Karpas-422 (cell line): ENCODE measurements around the gene ZSWIM5. TPM values are rescaled to one million over a fixed set of nuclear protein-coding genes. Genes with fewer than 3 reads are reported as not detected.
"Not testable (repeated sequence)": the region's sequence is repeated elsewhere in the genome, so short reads cannot be mapped to it uniquely, and the experiment has no call there.

Experiments
- DNase-seq: peaks from one replicate; pipeline ENCODE4 v3.0.0-alpha.2; 2015
- H2AFZ ChIP-seq: fragments of 200-600 bp; sonication (generic); 2 replicates; pipeline ENCODE4 v1.6.1; 2014; ENCODE audit warnings: antibody characterized with exemption, low read length, mixed read lengths
- H3K27ac ChIP-seq: fragments of 200-600 bp; sonication (generic); 2 replicates; pipeline ENCODE4 v1.5.1; 2014; ENCODE audit warnings: mild to moderate bottlenecking, low read length, moderate library complexity
- H3K27me3 ChIP-seq: fragments of 200-600 bp; sonication (generic); 2 replicates; pipeline ENCODE4 v1.6.1; 2014; ENCODE audit warnings: low read length, mixed read lengths
- H3K36me3 ChIP-seq: fragments of 200-600 bp; sonication (generic); 2 replicates; pipeline ENCODE4 v1.6.1; 2014; ENCODE audit warnings: low read length, mixed read lengths; ENCODE audit not compliant: insufficient read depth
- H3K4me1 ChIP-seq: fragments of 200-600 bp; sonication (generic); 2 replicates; pipeline ENCODE4 v1.6.1; 2014; ENCODE audit warnings: mild to moderate bottlenecking, low read length, mixed read lengths
- H3K4me2 ChIP-seq: fragments of 200-600 bp; sonication (generic); 2 replicates; pipeline ENCODE4 v1.6.1; 2014; ENCODE audit warnings: low read length, low read depth, mild to moderate bottlenecking; ENCODE audit not compliant: poor library complexity, severe bottlenecking
- H3K4me3 ChIP-seq: fragments of 200-600 bp; sonication (generic); 2 replicates; pipeline ENCODE4 v1.5.1; 2014; ENCODE audit warnings: mild to moderate bottlenecking, antibody characterized with exemption, low read length, mixed read lengths
- H3K79me2 ChIP-seq: fragments of 200-600 bp; sonication (generic); 2 replicates; pipeline ENCODE4 v1.6.1; 2014; ENCODE audit warnings: mild to moderate bottlenecking, low read length, mixed read lengths
- H3K9ac ChIP-seq: fragments of 200-600 bp; sonication (generic); 2 replicates; pipeline ENCODE4 v1.6.0; 2014; ENCODE audit warnings: low read length
- H3K9me2 ChIP-seq: fragments of 200-600 bp; sonication (generic), shearing (Covaris generic); replicated peaks from 2 replicates; pipeline ENCODE4 v1.6.0; 2014; ENCODE audit warnings: mild to moderate bottlenecking, low read length, moderate library complexity; ENCODE audit not compliant: insufficient read depth
- H3K9me3 ChIP-seq: fragments of 300-700, 200-600 bp; sonication (generic); 2 replicates; pipeline ENCODE4 v1.6.1; 2014; ENCODE audit warnings: low read length, mixed read lengths
- H4K20me1 ChIP-seq: fragments of 200-600 bp; sonication (generic); 2 replicates; pipeline ENCODE4 v1.6.1; 2014; ENCODE audit warnings: mild to moderate bottlenecking, antibody characterized with exemption, low read length, low read depth; ENCODE audit not compliant: insufficient read depth
- total RNA-seq: library from RNA; depleted of rRNA; stranded (reverse); fragments of >200 nt; shearing (Covaris generic); gene quantifications from 2 replicates; pipeline ENCODE4 v1.2.3, GENCODE V29; 2014; ENCODE audit warnings: low replicate concordance

The ZSWIM5 gene
- total RNA-seq, 1 experiment from 2014 or later, result 0.04 TPM

DNA sequence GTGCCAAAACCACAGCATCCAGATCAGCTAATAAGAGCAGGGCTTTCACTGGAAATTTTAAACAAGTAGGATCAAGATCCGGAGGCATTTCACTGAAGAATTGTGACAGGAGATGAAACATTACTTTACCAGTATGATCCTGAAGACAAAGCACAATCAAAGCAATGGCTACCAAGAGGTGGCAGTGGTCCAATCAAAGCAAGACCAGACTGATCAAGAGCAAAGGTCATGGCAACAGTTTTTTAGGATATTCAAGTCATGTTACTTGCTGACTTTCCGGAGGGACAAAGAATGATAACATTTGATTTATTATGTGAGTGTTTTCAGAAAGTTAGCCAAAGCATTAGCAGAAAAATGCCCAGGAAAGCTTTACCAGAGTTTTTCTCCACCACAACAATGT, 8.2 kb downstream of the ZSWIM5 start:
- Histone ChIP-seq H3K27ac (no peak overlapping the region), H3K9me2 (no peaks in the 10 kb centered on the region), H3K4me2 (no peak overlapping the region), H2AFZ (no peak overlapping the region), H3K4me1 (no peaks in the 10 kb centered on the region), H3K9me3 (no peaks in the 10 kb centered on the region), H4K20me1 (no peaks in the 10 kb centered on the region), H3K9ac (no peak overlapping the region), H3K79me2 (no peaks in the 10 kb centered on the region), H3K4me3 (no peak overlapping the region), H3K36me3 (no peaks in the 10 kb centered on the region), H3K27me3 (no peaks in the 10 kb centered on the region)
- DNase-seq, result no peak

DNA sequence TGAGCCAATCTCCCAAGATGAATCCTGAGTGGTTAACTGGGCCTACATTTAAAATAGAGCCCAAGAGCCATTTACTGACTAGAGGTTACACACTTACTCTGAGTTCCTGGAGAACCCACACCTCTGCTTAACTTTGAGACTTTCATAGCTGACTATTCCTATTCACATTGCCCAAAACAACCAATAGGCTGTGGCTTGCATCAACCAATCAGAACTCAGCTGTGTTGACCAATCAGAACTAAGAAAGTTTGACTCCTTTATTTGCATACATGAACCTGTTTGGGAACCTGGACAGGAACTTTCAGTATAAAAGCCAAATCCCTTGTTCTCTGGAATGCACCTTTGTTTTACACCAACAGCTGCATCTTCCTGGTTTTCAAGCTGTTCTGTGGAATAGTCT, 9.5 kb downstream of the ZSWIM5 start:
- Histone ChIP-seq H3K36me3 (no peaks in the 10 kb centered on the region), H3K79me2 (no peaks in the 10 kb centered on the region), H3K9me3 (no peaks in the 10 kb centered on the region), H3K27ac (no peak overlapping the region), H3K4me2 (no peak overlapping the region), H3K9me2 (no peaks in the 10 kb centered on the region), H2AFZ (no peak overlapping the region), H3K9ac (no peak overlapping the region), H3K4me1 (no peaks in the 10 kb centered on the region), H3K27me3 (no peaks in the 10 kb centered on the region), H3K4me3 (no peak overlapping the region), H4K20me1 (no peaks in the 10 kb centered on the region)
- peak; percentile 41 for DNase-seq

DNA sequence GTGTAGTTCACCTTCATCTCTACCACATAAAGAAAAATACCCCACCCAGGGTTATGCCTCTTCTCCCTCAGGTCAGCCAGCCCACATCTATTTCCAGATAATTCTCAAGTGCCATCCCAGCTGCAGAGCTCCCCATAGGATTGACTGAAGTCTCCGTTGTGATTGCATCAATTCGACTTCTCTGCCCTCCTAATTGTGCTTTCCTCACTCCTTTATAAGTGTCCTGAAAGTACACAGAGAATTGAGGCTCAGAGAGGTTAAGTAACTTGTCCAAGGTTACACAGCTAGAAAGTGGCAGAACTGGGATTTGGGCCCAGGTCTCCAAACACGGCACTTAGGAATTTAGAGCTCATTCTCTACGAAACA, 15.0 kb downstream of the ZSWIM5 start:
- Histone ChIP-seq H3K27ac (no peak overlapping the region), H3K9me3 (no peaks in the 10 kb centered on the region), H3K4me3 (no peak overlapping the region), H2AFZ (no peak overlapping the region), H3K79me2 (no peaks in the 10 kb centered on the region), H3K4me2 (no peak overlapping the region), H3K9ac (no peak overlapping the region), H3K9me2 (no peaks in the 10 kb centered on the region), H3K36me3 (no peaks in the 10 kb centered on the region), H4K20me1 (no peaks in the 10 kb centered on the region), H3K4me1 (no peaks in the 10 kb centered on the region), H3K27me3 (no peaks in the 10 kb centered on the region)
- no peak for DNase-seq

DNA sequence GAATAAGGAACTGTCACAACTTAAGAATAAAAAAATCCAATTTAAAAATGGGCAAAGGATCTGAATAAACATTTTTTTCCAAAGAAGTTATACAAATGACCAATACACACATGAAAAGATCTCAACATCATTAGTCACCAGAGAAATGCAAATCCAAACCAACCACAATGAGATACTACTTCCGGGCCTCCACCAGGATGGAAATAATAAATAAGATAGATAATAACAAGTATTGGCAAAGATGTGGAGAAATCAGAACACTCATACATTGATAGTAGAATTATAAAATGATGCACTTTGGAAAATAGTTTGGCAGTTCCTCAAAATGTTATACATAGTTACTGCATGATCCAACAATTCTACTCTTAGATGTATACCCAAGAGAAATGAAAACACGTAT, 18.7 kb downstream of the ZSWIM5 start:
- no peaks in the 10 kb centered on the region for H3K27me3 ChIP-seq
- no peaks in the 10 kb centered on the region for H3K9me3 ChIP-seq
- H3K4me3 ChIP-seq, result no peak overlapping the region
- H3K79me2 ChIP-seq, result no peaks in the 10 kb centered on the region
- no peak overlapping the region for H3K27ac ChIP-seq
- no peaks in the 10 kb centered on the region for H4K20me1 ChIP-seq
- no peaks in the 10 kb centered on the region for H3K36me3 ChIP-seq
- no peak for DNase-seq
- no peak overlapping the region for H3K9ac ChIP-seq
- H3K4me2 ChIP-seq, result no peak overlapping the region
- H3K4me1 ChIP-seq, result no peaks in the 10 kb centered on the region
- H2AFZ ChIP-seq, result no peak overlapping the region
- no peaks in the 10 kb centered on the region for H3K9me2 ChIP-seq

- H3K4me1 ChIP-seq, H3K9me2 ChIP-seq, H3K27me3 ChIP-seq, H3K4me2 ChIP-seq, H3K36me3 ChIP-seq, H3K4me3 ChIP-seq, DNase-seq, H4K20me1 ChIP-seq, H3K9me3 ChIP-seq, H3K27ac ChIP-seq, H2AFZ ChIP-seq, H3K9ac ChIP-seq, H3K79me2 ChIP-seq: not testable (repeated sequence)
Observed at GRCh38 chr1:45179918-45180519, 26.4 kb downstream of the ZSWIM5 start.

GRCh38 chr1:45177452-45177851, 29.0 kb downstream of the ZSWIM5 start:
- no peak overlapping the region for H3K4me2 ChIP-seq
- H3K27ac ChIP-seq, result no peak overlapping the region
- H3K36me3 ChIP-seq, result no peaks in the 10 kb centered on the region
- no peaks in the 10 kb centered on the region for H3K9me2 ChIP-seq
- no peaks in the 10 kb centered on the region for H3K79me2 ChIP-seq
- no peak overlapping the region for H3K9ac ChIP-seq
- H3K4me3 ChIP-seq, result no peak overlapping the region
- peaks cover 5% of the 10 kb centered on the region; the same call in 1 of the 2 replicates for H3K4me1 ChIP-seq
- no peaks in the 10 kb centered on the region for H4K20me1 ChIP-seq
- H3K9me3 ChIP-seq, result no peaks in the 10 kb centered on the region
- no peak overlapping the region for H2AFZ ChIP-seq
- no peaks in the 10 kb centered on the region for H3K27me3 ChIP-seq
- no peak for DNase-seq

DNA sequence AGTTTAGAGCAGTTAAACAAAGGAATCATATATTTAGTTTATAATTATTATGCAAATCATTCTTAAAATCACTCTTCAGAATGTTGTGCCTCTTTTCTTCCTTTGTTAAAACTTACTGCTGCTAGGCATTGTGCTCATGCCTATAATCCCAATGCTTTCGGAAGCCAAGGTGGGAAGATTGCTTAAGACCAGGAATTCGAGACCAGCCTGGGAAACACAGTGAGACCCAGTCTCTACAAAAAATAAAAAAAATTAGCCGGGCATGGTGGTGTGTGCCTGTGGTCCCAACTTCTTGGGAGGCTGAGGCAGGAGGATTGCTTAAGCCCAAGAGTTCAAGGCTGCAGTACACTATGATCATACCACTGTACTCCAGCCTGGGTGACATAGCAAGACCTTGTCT, 33.6 kb downstream of the ZSWIM5 start:
- Histone ChIP-seq H3K9me3 (no peaks in the 10 kb centered on the region), H3K4me2 (no peak overlapping the region), H2AFZ (no peak overlapping the region), H4K20me1 (no peaks in the 10 kb centered on the region), H3K4me3 (no peak overlapping the region), H3K79me2 (no peaks in the 10 kb centered on the region), H3K9ac (no peak overlapping the region), H3K4me1 (peaks cover 5% of the 10 kb centered on the region; the same call in 1 of the 2 replicates), H3K9me2 (no peaks in the 10 kb centered on the region), H3K27me3 (no peaks in the 10 kb centered on the region), H3K27ac (no peak overlapping the region), H3K36me3 (no peaks in the 10 kb centered on the region)
- DNase-seq, result no peak

- Histone ChIP-seq H4K20me1 (no peaks in the 10 kb centered on the region), H3K9me2 (no peaks in the 10 kb centered on the region), H3K9me3 (no peaks in the 10 kb centered on the region), H3K4me1 (peaks cover 5% of the 10 kb centered on the region; the same call in 1 of the 2 replicates), H2AFZ (no peak overlapping the region), H3K79me2 (no peaks in the 10 kb centered on the region), H3K27me3 (no peaks in the 10 kb centered on the region), H3K4me3 (no peak overlapping the region), H3K36me3 (no peaks in the 10 kb centered on the region), H3K27ac (no peak overlapping the region), H3K9ac (no peak overlapping the region), H3K4me2 (no peak overlapping the region)
- DNase-seq, result no peak
Observed at GRCh38 chr1:45172005-45172404, 34.4 kb downstream of the ZSWIM5 start.

- Histone ChIP-seq H3K36me3 (no peaks in the 10 kb centered on the region), H3K9ac (no peak overlapping the region), H3K4me3 (no peak overlapping the region), H3K79me2 (no peaks in the 10 kb centered on the region), H3K27me3 (no peaks in the 10 kb centered on the region), H2AFZ (no peak overlapping the region), H3K27ac (no peak overlapping the region), H3K9me2 (no peaks in the 10 kb centered on the region), H3K4me1 (peaks cover 5% of the 10 kb centered on the region; the same call in 1 of the 2 replicates), H4K20me1 (no peaks in the 10 kb centered on the region), H3K9me3 (no peaks in the 10 kb centered on the region), H3K4me2 (no peak overlapping the region)
- no peak for DNase-seq
Observed at GRCh38 chr1:45171575-45171974, 34.8 kb downstream of the ZSWIM5 start.
